Measurements from ENCODE around the gene RNF207.

DNA sequence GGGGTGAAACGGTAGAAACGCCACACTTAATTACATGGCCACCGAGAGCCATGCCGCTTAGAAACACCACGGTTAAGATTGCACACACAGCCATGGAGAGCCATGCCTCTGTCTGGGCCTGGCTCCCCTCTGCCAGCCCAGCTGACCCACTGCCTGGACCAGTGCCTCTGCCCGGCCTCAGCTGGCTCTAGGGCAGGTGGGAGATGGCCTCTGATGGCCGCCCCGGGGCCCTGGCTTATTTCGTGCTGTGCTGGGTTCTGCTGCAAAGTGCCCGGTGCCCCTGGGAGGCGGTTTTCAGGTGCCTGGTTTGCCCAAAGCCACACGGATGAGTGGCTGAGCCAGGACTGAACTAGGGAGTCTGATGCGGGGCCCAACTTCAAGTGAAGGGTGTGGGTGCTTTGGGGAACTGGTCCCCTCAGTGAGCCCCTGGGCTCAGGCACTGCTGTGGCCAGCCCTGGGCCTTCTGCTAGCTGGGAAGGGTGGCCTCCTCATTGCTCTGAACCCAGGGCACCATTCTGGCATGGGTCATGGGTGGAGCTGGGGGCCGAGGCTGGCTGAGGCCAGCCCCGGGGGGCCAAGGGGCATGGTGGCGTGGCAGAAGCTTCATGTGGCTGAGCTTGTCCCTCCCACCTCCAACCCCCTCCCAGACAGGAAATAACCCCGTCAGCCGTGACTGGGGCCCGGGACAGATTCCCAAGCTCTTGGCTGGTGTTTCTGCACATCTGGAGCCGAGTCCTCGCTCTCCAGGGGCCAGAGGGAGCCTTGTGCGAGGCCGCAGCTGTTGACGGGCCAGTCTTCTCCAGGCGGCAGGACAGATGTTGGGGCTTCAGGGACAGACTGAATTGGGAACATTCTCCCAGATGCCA is 56.9 kb downstream of the RNF207 start:
- TF ChIP-seq, protein P1, sequence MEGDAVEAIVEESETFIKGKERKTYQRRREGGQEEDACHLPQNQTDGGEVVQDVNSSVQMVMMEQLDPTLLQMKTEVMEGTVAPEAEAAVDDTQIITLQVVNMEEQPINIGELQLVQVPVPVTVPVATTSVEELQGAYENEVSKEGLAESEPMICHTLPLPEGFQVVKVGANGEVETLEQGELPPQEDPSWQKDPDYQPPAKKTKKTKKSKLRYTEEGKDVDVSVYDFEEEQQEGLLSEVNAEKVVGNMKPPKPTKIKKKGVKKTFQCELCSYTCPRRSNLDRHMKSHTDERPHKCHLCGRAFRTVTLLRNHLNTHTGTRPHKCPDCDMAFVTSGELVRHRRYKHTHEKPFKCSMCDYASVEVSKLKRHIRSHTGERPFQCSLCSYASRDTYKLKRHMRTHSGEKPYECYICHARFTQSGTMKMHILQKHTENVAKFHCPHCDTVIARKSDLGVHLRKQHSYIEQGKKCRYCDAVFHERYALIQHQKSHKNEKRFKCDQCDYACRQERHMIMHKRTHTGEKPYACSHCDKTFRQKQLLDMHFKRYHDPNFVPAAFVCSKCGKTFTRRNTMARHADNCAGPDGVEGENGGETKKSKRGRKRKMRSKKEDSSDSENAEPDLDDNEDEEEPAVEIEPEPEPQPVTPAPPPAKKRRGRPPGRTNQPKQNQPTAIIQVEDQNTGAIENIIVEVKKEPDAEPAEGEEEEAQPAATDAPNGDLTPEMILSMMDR (IDR thresholded peaks at IDR 0.05; ENCODE audit: low read depth, low read length) = no peak
- no peak for TF ChIP-seq EZH2phosphoT487 (IDR thresholded peaks at IDR 0.05; ENCODE audit: low read depth)

All from OCI-LY3 (cell line).